ENCODE measurements around the gene TRIM32. TPM values are rescaled to one million over a fixed set of nuclear protein-coding genes. Genes with fewer than 3 reads are reported as not detected.

TRIM32 gene
- total RNA-seq, 1 donor from 2014 or later, result 26.4 TPM

DNA sequence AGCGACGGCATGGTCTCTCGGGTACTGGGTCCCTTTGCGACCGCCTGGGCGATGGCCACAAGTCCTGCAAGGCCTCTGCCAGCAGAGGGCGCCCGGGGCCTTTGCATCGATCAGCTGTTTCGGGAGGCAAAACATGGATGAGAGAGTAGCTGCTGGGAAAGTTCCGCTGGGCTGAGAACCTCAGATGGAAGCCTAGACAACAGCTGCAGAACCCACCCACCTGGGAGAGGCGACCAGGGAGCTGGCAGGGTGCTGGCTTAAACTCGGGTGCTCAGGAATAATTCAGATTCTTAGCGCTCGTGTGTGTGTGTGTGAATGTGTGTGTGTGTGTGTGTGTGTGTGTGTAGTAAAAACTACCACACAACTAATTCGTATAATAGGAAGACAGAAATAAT is 50.0 kb downstream of the TRIM32 start:
- no peaks in the 10 kb centered on the region for H3K27me3 ChIP-seq (ENCODE audit: control insufficient read depth, insufficient read depth, low read length)
- H3K36me3 ChIP-seq (ENCODE audit: control insufficient read depth, insufficient read depth, low read length), result no peaks in the 10 kb centered on the region
- peak; percentile 42 for DNase-seq (ENCODE audit: low read depth)
- TF ChIP-seq, protein P1, sequence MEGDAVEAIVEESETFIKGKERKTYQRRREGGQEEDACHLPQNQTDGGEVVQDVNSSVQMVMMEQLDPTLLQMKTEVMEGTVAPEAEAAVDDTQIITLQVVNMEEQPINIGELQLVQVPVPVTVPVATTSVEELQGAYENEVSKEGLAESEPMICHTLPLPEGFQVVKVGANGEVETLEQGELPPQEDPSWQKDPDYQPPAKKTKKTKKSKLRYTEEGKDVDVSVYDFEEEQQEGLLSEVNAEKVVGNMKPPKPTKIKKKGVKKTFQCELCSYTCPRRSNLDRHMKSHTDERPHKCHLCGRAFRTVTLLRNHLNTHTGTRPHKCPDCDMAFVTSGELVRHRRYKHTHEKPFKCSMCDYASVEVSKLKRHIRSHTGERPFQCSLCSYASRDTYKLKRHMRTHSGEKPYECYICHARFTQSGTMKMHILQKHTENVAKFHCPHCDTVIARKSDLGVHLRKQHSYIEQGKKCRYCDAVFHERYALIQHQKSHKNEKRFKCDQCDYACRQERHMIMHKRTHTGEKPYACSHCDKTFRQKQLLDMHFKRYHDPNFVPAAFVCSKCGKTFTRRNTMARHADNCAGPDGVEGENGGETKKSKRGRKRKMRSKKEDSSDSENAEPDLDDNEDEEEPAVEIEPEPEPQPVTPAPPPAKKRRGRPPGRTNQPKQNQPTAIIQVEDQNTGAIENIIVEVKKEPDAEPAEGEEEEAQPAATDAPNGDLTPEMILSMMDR (IDR thresholded peaks at IDR 0.05; ENCODE audit: insufficient read depth, low read length, poor library complexity, severe bottlenecking), result peak; percentile 97
- H3K4me3 ChIP-seq (ENCODE audit: low read depth, low read length), result no peak overlapping the region

DNA sequence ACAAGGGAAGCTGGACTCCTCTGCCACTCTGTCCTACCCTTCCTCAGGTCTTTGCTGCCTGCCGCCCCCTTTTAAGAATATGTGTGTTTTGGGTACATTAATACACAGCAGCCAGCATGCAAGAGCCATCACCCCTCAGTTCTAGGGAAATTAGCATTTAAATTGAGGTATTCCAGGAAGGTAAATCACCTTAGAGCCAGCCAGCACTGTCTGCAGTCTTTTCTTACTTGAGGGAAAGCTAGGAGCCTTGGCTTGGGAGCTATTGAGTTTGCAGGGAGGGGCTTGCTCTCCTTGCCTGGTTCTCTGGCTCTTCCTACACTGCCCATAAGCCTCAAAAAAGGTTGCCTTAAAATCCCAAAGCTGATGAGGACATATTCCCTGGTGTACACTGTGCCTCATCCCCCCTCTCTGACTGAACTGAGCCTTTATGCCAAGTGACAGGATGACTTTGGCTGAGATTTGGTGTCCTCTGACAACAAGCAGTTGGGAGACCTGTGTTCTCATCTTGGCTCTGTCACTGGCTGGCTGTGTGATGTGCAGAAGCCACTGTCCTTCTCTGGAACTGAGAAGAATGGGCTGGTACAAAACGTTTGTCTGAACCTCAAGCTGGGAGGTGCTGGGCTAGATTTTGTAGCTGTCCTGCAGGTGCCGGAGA is 54.1 kb downstream of the TRIM32 start:
- Histone ChIP-seq H3K4me3 (ENCODE audit: low read depth, low read length) (no peak overlapping the region), H3K36me3 (ENCODE audit: control insufficient read depth, insufficient read depth, low read length) (no peaks in the 10 kb centered on the region), H3K27me3 (ENCODE audit: control insufficient read depth, insufficient read depth, low read length) (no peaks in the 10 kb centered on the region)
- TF ChIP-seq, protein P1 (IDR thresholded peaks at IDR 0.05; ENCODE audit: insufficient read depth, low read length, poor library complexity, severe bottlenecking), result no peak
- no peak for DNase-seq (ENCODE audit: low read depth)

DNA sequence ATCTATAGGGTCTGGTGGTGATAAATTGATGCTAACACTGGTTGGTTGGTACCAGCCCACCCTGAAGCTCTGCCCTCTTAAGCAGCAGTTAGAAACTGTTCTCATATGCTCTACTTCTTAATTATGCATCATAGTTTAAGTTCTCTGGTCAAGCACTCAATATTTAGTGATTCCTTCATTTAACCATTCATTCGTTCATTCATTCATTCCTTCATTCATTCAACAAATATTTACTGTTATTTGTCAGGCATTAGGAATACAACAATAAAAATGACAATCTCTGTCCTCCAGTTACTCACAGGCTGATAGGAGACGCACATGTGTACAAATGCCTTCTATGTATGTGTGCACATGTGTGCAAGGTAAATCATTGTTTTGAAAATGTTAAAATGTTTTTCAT is 54.6 kb downstream of the TRIM32 start:
- DNase-seq (ENCODE audit: low read depth), result no peak
- Histone ChIP-seq H3K27me3 (ENCODE audit: control insufficient read depth, insufficient read depth, low read length) (no peaks in the 10 kb centered on the region), H3K4me3 (ENCODE audit: low read depth, low read length) (no peak overlapping the region), H3K36me3 (ENCODE audit: control insufficient read depth, insufficient read depth, low read length) (no peaks in the 10 kb centered on the region)
- TF ChIP-seq, protein P1 (IDR thresholded peaks at IDR 0.05; ENCODE audit: insufficient read depth, low read length, poor library complexity, severe bottlenecking), result no peak

DNA sequence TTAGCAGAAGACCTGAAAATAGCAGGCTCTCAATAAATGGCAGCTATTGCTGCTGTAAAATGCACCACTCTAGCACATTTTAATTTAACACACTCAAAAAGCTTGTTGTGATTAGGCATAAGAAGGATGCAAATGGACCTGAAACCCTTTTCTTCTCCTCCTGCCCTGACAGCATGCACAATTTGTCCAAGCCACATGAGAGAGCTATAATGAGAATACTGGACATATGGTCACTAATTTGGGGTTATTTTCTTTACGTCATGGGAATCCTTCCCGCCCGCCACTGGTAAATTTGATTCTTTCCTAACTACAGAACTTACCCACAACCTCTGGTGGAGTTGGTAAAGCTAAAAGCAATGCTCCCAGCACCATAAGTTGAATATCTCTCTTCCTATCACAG is 62.1 kb downstream of the TRIM32 start:
- no peaks in the 10 kb centered on the region for H3K36me3 ChIP-seq (ENCODE audit: control insufficient read depth, insufficient read depth, low read length)
- H3K27me3 ChIP-seq (ENCODE audit: control insufficient read depth, insufficient read depth, low read length), result no peaks in the 10 kb centered on the region
- no peak for DNase-seq (ENCODE audit: low read depth)
- TF ChIP-seq, protein P1 (IDR thresholded peaks at IDR 0.05; ENCODE audit: insufficient read depth, low read length, poor library complexity, severe bottlenecking), result no peak
- no peak overlapping the region for H3K4me3 ChIP-seq (ENCODE audit: low read depth, low read length)

DNA sequence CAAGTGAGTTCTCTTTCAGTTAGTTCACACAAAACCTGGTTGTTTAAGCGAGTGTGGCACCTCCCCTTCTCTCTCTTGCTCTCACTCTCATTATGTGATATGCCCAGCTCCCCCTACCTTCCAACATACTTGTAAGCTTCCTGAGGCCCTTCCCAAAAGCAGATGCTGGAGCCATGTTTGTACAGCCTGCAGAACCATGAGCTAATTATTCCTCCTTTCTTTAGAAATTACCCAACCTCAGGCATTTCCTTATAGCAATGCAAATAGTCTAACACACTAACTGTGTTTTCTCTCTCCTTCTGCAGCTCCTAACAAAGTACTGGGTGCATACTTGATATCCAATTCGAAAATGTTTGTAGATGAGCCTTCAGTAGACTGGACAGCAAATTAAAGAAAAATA is 62.7 kb downstream of the TRIM32 start:
- Histone ChIP-seq H3K4me3 (ENCODE audit: low read depth, low read length) (no peak overlapping the region), H3K27me3 (ENCODE audit: control insufficient read depth, insufficient read depth, low read length) (no peaks in the 10 kb centered on the region), H3K36me3 (ENCODE audit: control insufficient read depth, insufficient read depth, low read length) (no peaks in the 10 kb centered on the region)
- no peak for DNase-seq (ENCODE audit: low read depth)
- TF ChIP-seq, protein P1 (IDR thresholded peaks at IDR 0.05; ENCODE audit: insufficient read depth, low read length, poor library complexity, severe bottlenecking), result no peak

DNA sequence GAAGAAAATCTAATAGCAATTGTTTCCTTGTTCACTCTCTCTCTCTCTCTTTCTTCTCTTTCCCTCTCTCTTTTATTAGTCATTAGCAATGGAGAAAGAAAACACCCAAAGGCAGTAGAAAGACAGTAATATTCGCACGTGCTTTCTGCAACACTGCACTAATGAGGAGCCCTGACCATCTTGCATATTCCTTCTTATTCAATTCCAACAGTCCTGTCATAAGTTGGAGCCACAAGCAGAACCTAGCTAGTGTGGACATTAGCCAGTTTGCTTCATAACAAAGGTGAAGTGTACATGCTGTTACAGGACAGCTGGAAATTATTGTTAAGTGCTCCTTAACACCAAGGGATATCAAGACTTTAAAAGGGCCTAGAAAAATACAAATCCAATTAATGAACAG is 63.4 kb downstream of the TRIM32 start:
- Histone ChIP-seq H3K27me3 (ENCODE audit: control insufficient read depth, insufficient read depth, low read length) (no peaks in the 10 kb centered on the region), H3K4me3 (ENCODE audit: low read depth, low read length) (no peak overlapping the region), H3K36me3 (ENCODE audit: control insufficient read depth, insufficient read depth, low read length) (no peaks in the 10 kb centered on the region)
- TF ChIP-seq, protein P1 (IDR thresholded peaks at IDR 0.05; ENCODE audit: insufficient read depth, low read length, poor library complexity, severe bottlenecking), result no peak
- no peak for DNase-seq (ENCODE audit: low read depth)

Data from kidney epithelial cell (primary cell).